Endothelial cell of umbilical vein (primary cell): ENCODE data around the gene IKZF3. TPM values are rescaled to one million over a fixed set of nuclear protein-coding genes. Genes with fewer than 3 reads are reported as not detected.

Experiments used
- BruUV-seq: library from RNA; stranded (reverse); fragments of 400-500 nt; replicated peaks from 2 replicates; lab custom pipeline; 2021; lab: Mats Ljungman, UMichigan
- CTCF ChIA-PET: fragments of 300-600, 350-600 bp; sonication (Branson Sonifier 250); formaldehyde crosslinking; loops from one replicate; lab custom pipeline; 2021; ENCODE audit warnings: antibody characterized with exemption, inconsistent platforms; lab: Charles Lee
- POLR2A ChIA-PET: fragments of 300-600, 350-600 bp; sonication (Branson Sonifier 250); formaldehyde crosslinking; loops from one replicate; lab custom pipeline; 2021; ENCODE audit warnings: antibody characterized with exemption, inconsistent platforms; lab: Charles Lee
- DNase-seq: peaks from one replicate; pipeline ENCODE4 v3.0.0-alpha.2; 2011; ENCODE audit warnings: low read depth, low spot score
- FAIRE-seq: peaks from 2 replicates; lab custom pipeline; 2011; peaks lifted over from hg19 to GRCh38; lab: Jason Lieb, UNC
- H2AFZ ChIP-seq: 2 replicates; pipeline ENCODE4 v1.6.0; 2012; ENCODE audit warnings: low read depth, low read length, control low read depth, inconsistent platforms
- H3K27ac ChIP-seq: 2 replicates; pipeline ENCODE4 v1.5.1; 2011; ENCODE audit warnings: low read depth, mild to moderate bottlenecking, control low read depth, low read length, moderate library complexity; ENCODE audit not compliant: insufficient read depth
- H3K27me3 ChIP-seq, 2 experiments: 2 replicates each; pipeline versions ENCODE4 v1.6.0 to v1.6.1; 2011; ENCODE audit warnings: low read length in 2 of 2, mixed read lengths in 1 of 2; ENCODE audit not compliant: control insufficient read depth in 2 of 2, insufficient read depth in 2 of 2
- H3K36me3 ChIP-seq, 2 experiments: 2 replicates in 1 of 2; 3 replicates in 1 of 2; pipeline ENCODE4 v1.5.1; 2011; ENCODE audit warnings: low read length in 2 of 2, mild to moderate bottlenecking in 1 of 2, moderate library complexity in 1 of 2; ENCODE audit not compliant: control insufficient read depth in 2 of 2, insufficient read depth in 2 of 2; ENCODE audit errors: extremely low read depth in 1 of 2
- H3K4me1 ChIP-seq: 3 replicates; pipeline ENCODE4 v1.5.1; 2011; ENCODE audit warnings: mild to moderate bottlenecking, low read length; ENCODE audit not compliant: control insufficient read depth, insufficient read depth; ENCODE audit errors: extremely low read depth
- H3K4me2 ChIP-seq: 2 replicates; pipeline ENCODE4 v1.6.1; 2011; ENCODE audit warnings: low read length, control low read depth, mixed read lengths; ENCODE audit not compliant: insufficient read depth
- H3K4me3 ChIP-seq, 3 experiments: fragments of 200-600 bp in 1 of 3; sonication (generic), shearing (Covaris generic) in 1 of 3; replicated peaks in 1 of 3; 2 replicates each; pipeline ENCODE4 v1.5.1; 2011 to 2016; ENCODE audit warnings: control low read depth in 3 of 3, low read length in 3 of 3, mild to moderate bottlenecking in 2 of 3, inconsistent platforms in 1 of 3, low read depth in 1 of 3, moderate library complexity in 1 of 3; ENCODE audit not compliant: insufficient read depth in 1 of 3
- H3K79me2 ChIP-seq: 2 replicates; pipeline ENCODE4 v1.6.0; 2012; ENCODE audit warnings: low read length, inconsistent platforms; ENCODE audit not compliant: control insufficient read depth, insufficient read depth
- H3K9ac ChIP-seq: replicated peaks from 2 replicates; pipeline ENCODE3; 2011; ENCODE audit warnings: low read length, control low read depth; ENCODE audit not compliant: insufficient read depth; ENCODE audit errors: extremely low read depth
- H3K9me1 ChIP-seq: replicated peaks from 3 replicates; pipeline ENCODE4 v1.6.0; 2011; ENCODE audit warnings: mild to moderate bottlenecking, low read length; ENCODE audit not compliant: control insufficient read depth, insufficient read depth; ENCODE audit errors: extremely low read depth
- H3K9me3 ChIP-seq: replicated peaks from 2 replicates; pipeline ENCODE4 v1.5.1; 2012; ENCODE audit warnings: low read length, inconsistent platforms; ENCODE audit not compliant: control insufficient read depth, insufficient read depth
- H4K20me1 ChIP-seq: replicated peaks from 2 replicates; pipeline ENCODE3; 2011; ENCODE audit warnings: mild to moderate bottlenecking, low read length; ENCODE audit not compliant: control insufficient read depth, insufficient read depth; ENCODE audit errors: extremely low read depth
- CTCF ChIP-seq, 2 donors: IDR thresholded peaks; 1 replicate in 1 of 2; 2 replicates in 1 of 2; pipeline ENCODE4 v1.5.1; 2011; ENCODE audit warnings: low read length in 2 of 2, mild to moderate bottlenecking in 2 of 2, moderate library complexity in 2 of 2, control low read depth in 1 of 2, inconsistent platforms in 1 of 2, low read depth in 1 of 2; ENCODE audit not compliant: insufficient read depth in 1 of 2; ENCODE audit errors: extremely low read depth in 1 of 2
- EZH2 ChIP-seq: IDR thresholded peaks from 2 replicates; pipeline ENCODE4 v1.6.1; 2012; ENCODE audit warnings: borderline replicate concordance, low read depth, mild to moderate bottlenecking, moderate library complexity, low read length, inconsistent platforms; ENCODE audit not compliant: severe bottlenecking
- FOS ChIP-seq: IDR thresholded peaks from 2 replicates; pipeline ENCODE4 v1.6.1; 2011; ENCODE audit warnings: mild to moderate bottlenecking, low read length, moderate library complexity, borderline replicate concordance; ENCODE audit not compliant: insufficient read depth
- GATA2 ChIP-seq: IDR thresholded peaks from 2 replicates; pipeline ENCODE4 v1.7.0; 2011; ENCODE audit warnings: low read depth, mild to moderate bottlenecking, moderate library complexity, mixed read lengths, low read length; ENCODE audit not compliant: insufficient read length, insufficient read depth
- JUN ChIP-seq: IDR thresholded peaks from 2 replicates; pipeline ENCODE4 v1.6.1; 2011; ENCODE audit warnings: borderline replicate concordance, low read depth; ENCODE audit not compliant: insufficient read length, insufficient read depth
- MAX ChIP-seq: IDR thresholded peaks from 2 replicates; pipeline ENCODE4 v1.6.1; 2011; ENCODE audit not compliant: insufficient read depth, insufficient read length
- MYC ChIP-seq: IDR thresholded peaks from one replicate; pipeline ENCODE4 v1.6.1; 2011; ENCODE audit warnings: mild to moderate bottlenecking, low read depth, low read length
- POLR2A ChIP-seq: IDR thresholded peaks from 2 replicates; pipeline ENCODE4 v1.6.1; 2012; ENCODE audit warnings: low read depth, mild to moderate bottlenecking, control low read depth, low read length
- POLR2AphosphoS5 ChIP-seq: IDR thresholded peaks from 2 replicates; pipeline ENCODE4 v1.6.1; 2012; ENCODE audit warnings: low read depth, mild to moderate bottlenecking, control low read depth, low read length, moderate library complexity; ENCODE audit not compliant: insufficient read depth
- dilution Hi-C: fragments of 300-500 bp; cut with MboI; formaldehyde crosslinking; loops from one replicate; pipeline ENCODE4 v1.15.0; 2019; ENCODE audit warnings: low sequenced_read_pairs; ENCODE audit not compliant: extremely low pct_ligation_motif_present
- intact Hi-C: fragments of 100-400 bp; cut with micrococcal nuclease; formaldehyde crosslinking; loops from one replicate; pipeline ENCODE4 v1.10.0; 2022
- polyA plus RNA-seq, 4 experiments: library from polyadenylated mRNA; depleted of rRNA in 3 of 4; stranded (reverse) in 3 of 4; unstranded in 1 of 4; fragments of >200 nt; gene quantifications; 2 replicates each; pipeline versions ENCODE4 v1.2.1 to v1.2.3, GENCODE V29; 2011 to 2012; ENCODE audit warnings: missing spikeins in 1 of 4
- total RNA-seq: library from RNA; stranded (reverse); gene quantifications from 2 replicates; pipeline ENCODE4 v1.2.3, GENCODE V29; 2021

IKZF3 gene
- total and polyA plus RNA-seq, 2 donors (not counting 3 experiments of a cell fraction or from before 2014, with no cell fraction given), result not detected

GRCh38 chr17:39752241-39752881 is 111.8 kb downstream of the IKZF3 start:
- ChIA-PET POLR2A (no interaction called here), CTCF (interaction anchor here (3.4 to 4.9 kb wide), 2 partner anchors 22 to 132 kb away, joined by 17 to 84 read pairs; partner anchors contain the start of gene MIEN1)
- FAIRE-seq, result no peak
- Histone ChIP-seq H3K4me3 (no peak overlapping the region), H3K36me3 (no peaks in the 10 kb centered on the region), H2AFZ (no peak overlapping the region), H3K79me2 (no peaks in the 10 kb centered on the region), H3K9ac (no peak overlapping the region), H3K9me3 (no peaks in the 10 kb centered on the region), H4K20me1 (no peaks in the 10 kb centered on the region), H3K4me1 (peaks cover 9% of the 10 kb centered on the region), H3K27me3 (peaks cover 4 to 10% of the 10 kb centered on the region in 2 experiments), H3K9me1 (no peaks in the 10 kb centered on the region), H3K4me2 (no peak overlapping the region), H3K27ac (no peak overlapping the region)
- TF ChIP-seq MYC (no peak), POLR2A (no peak), EZH2 (no peak), POLR2AphosphoS5 (no peak), MAX (no peak), GATA2 (no peak), FOS (no peak), CTCF (IDR thresholded peaks at IDR 0.05; ENCODE audit: extremely low read depth in 1 of 2, insufficient read depth in 1 of 2, low read depth in 1 of 2, low read length in 2 of 2) (no peak), JUN (no peak)
- dilution Hi-C loops (no loop called here), intact Hi-C loops (loop anchor here (5.0 kb wide), 1 partner anchor 115 kb away; the partner anchor contains the start of gene STARD3)
- no TSS peak for BruUV-seq
- DNase-seq, result no peak
